HG02759 (cell line): ENCODE data around the gene CDS2.

ENCODE experiments used
- ATAC-seq: cut with Tn5 transposase; IDR thresholded peaks from one replicate; pipeline ENCODE4 v1.9.1; 2021; ENCODE audit warnings: mild to moderate bottlenecking, moderate library complexity; ENCODE audit not compliant: unreplicated experiment

Gene CDS2

GRCh38 chr20:5177071-5177470 lies 50.3 kb downstream of the CDS2 start:
- ATAC-seq, result no peak

GRCh38 chr20:5178046-5178445 lies 51.2 kb downstream of the CDS2 start:
- ATAC-seq, result no peak

DNA sequence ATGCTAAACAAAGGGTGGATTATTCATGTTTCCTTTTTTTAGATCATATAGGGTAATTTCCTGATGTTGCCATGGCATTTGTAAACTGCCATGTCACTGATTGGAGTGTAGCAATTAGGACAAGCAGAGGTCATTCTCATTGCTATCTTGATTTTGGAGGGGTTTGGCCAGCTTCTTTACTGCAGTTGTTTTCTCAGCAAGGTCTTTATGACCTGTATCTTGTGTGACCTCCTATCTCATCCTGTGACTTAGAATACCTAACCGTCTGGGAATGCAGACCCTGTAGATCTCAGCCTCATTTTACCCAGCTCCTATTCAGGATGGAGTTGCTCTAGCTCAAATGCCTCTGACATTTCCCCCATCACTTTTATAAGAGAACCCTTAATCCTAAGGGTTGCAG lies 53.6 kb downstream of the CDS2 start:
- ATAC-seq, result no peak

- no peak for ATAC-seq
These were observed 54.1 kb downstream of the CDS2 start for GRCh38 chr20:5180933-5181332.

- ATAC-seq, result no peak
These were observed 54.7 kb downstream of the CDS2 start for GRCh38 chr20:5181492-5181891.

DNA sequence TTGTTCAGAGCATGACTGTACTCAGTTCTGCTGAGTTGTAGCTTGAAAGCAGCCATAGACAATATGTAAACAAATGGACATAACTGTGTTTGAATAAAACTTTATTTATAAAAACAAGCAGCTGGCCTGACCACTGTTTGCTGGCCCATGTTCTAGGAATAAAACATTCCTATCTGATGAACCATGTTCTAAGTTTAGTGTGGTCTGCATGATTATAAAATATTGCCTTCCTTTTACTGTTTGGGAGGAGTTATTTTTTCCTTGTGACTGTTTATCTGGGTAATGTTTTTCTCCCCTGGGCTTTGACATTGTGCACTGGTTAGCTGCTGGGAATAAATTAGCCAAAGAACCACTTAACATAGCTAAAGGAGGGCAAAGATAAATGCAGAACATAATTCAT lies 55.1 kb downstream of the CDS2 start:
- no peak for ATAC-seq

DNA sequence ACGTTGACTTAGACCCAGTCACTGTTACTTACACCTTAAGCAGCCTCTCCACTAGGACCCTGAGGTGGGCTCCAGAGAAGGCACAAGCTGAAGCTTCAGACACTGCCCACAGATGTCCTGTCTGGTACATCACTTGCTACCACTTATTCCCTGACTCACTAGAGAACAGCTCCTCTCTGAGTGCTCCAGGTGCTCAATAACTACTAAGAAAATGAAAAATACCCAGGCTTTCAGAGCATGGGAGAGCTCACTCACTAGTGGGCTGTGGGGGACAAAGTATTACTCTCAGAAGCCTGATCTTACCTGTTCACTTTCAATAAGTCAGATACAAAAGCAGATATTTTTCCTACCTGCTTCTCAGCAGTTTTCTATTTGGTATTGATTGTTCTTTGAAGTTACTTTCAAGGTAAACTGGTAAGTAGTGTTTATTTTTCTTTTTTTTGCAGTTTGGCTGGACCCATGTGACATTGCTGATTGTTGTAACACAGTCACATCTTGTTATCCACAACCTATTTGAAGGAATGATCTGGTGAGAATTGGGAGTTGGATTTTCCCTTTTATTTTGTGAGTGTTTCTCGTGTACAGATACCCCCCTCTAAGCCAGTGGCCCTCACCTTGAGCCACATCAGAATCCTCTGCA lies 55.9 kb downstream of the CDS2 start:
- no peak for ATAC-seq

GRCh38 chr20:5183731-5184474 lies 57.1 kb downstream of the CDS2 start:
- ATAC-seq, result no peak

DNA sequence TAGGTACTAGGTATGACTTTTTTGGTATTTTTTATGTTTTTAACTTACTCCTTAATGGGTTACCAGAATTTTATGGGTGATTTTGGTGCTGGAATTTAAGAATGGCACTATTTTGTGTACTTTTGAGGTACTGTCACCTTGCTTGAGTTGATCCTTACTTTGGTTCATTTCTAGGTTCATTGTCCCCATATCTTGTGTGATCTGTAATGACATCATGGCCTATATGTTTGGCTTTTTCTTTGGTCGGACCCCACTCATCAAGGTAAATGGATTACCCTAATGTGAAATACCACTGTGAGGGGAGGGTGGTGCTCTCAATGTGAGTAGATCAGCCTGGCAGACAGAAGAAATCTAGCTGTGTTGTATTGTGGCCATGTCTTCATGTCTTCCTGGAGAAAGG lies 57.9 kb downstream of the CDS2 start:
- ATAC-seq, result no peak

DNA sequence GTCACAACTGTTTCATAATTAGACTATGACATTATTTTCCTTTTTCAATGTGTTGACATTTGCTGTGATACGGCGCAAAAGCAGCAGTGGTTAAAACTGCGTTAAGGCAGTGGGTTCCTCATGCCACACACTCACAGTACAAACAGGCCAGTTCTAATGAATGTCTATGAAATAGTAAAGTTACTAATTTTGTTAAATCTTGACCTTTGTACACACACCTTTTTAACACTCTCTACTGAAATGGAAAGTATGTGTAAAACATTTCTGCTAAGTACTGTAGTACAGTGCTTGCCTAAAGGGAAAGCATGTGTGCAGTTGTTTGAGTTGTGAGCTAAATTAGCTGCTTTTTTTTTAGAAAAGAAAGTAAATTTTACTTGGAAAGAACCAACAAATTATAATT lies 60.3 kb downstream of the CDS2 start:
- no peak for ATAC-seq

DNA sequence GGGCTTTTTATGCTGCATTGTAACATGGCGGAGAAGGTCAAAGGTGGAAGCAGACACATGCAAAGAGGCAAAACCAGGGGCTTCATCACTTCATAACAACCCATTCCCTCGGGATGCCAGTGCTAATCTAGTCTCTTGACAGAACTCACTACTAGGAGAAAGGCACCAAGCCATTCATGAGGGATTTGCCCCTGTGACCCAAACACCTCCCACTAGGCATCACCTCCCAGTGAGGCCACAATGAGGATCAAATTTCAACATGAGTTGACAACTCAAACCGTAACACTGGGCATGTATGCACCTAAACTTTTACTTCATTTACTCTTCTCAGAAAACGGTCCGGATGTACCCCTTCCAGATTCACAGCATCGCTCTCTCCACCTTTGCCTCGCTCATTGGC lies 61.9 kb downstream of the CDS2 start:
- no peak for ATAC-seq

DNA sequence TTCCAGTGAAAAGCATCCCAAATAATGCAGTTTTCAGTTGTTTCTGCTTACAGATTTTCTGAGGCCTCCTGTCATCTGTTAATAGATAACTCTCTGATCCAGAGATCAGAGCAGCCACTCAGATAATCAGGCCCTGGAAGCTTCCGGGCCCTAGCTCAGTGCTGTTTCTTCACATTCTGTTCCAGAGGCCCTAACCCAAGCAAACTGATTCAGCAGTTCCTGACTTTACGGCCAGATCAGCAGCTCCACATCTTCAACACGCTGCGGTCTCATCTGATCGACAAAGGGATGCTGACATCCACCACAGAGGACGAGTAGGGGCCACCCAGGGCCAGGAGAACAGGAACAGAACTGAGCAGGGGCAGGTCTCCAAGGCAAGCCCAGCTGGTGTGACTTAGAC lies 63.1 kb downstream of the CDS2 start:
- ATAC-seq, result no peak

GRCh38 chr20:5190444-5190843 lies 63.6 kb downstream of the CDS2 start:
- ATAC-seq, result no peak

DNA sequence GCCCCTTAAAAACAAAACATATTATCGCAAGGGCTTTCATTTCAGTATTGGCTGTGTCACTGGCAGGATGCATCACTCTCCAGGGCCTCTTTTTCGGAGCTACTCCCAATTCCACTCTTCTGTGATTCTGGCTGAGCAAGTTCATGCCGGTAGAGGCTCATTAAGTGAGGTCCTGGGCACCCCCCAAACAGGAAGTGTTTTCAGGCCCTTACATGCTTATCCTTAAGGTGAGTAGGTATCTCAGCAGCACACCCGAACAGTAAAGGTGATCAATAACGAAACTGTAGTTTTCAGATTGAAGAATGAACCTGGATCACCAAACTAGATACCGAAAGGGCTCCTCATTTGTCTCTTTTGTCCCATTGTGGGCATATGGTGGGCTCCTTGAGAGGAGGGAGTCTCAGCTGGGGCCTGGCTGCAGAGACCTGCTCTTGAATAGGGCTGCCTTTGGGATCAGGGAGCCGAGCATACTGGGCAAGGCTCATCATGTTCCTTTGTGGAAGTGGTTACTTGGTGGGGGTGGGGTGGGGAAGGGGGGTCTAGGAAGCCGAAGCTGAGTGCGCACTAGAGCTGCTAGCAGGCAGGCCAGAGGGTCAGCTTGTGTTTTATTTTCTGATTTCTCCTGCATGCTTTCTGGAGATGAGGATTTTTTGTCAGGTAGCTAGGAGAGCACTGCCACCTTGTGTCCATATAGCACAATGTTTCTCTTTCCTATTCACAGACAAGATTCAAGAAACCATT lies 65.2 kb downstream of the CDS2 start:
- peak; percentile 60 for ATAC-seq

DNA sequence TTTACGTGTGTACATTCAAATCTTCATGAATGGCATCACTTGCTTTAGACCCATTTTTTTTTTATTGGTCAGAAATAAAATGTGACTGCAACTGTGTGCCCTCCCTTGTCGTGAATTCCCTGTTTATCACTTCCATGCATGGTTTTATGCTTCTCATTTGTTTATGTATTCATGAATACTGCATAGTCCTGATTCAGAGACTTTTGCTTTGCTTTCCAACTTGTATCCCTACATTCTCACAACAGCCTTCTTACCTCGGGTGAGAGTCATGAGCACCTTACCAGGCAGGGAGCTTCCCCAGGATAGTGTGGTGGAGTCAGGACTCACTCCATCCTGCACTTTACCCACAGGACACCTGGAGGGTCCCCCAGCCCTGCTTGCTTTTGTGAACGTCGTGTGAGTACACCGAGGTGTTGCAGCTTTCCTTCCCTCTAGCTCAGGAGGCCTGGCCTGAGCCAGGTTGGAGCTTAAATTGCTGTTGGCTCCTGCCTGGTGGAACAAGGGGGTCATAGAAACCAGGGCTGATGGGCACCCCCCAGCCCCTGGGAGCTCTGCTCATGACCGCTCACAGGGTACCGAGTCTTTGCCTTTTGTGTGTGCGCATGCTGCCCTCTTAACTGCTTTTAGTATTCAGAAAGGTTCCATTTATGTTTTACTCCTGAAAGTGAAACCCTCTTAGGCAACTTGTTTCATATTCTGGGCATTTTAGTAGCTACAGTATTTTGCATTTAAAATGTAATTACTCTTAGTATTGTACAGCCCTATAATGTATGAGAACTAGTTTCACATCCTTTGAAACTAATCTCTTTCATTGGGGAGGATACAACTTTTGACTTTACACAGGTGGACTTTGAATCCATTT lies 66.0 kb downstream of the CDS2 start:
- no peak for ATAC-seq

GRCh38 chr20:5195655-5196054 lies 68.8 kb downstream of the CDS2 start:
- ATAC-seq, result no peak

DNA sequence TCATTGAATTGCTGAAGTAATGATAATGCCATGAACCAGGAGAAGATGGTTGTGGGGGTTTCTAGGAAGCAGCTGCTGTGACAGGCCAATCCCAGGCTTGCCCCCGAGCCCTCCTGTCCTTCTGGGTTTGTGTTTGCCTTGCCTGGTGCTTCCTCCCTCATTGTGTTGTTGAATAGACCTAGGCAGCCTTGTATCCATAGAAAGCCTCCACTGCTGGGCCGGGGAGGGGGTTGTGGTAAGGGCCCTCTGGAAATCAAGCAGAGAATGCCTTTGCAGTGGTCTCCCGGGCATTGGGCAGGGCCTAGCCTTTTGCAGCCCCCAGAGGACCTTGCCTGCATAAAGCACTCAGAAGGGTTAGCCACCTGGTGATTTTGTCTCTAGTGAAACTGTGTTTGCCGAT lies 69.3 kb downstream of the CDS2 start:
- ATAC-seq, result no peak

- no peak for ATAC-seq
These were observed 70.5 kb downstream of the CDS2 start for GRCh38 chr20:5197270-5197827.

- ATAC-seq, result no peak
These were observed 71.2 kb downstream of the CDS2 start for GRCh38 chr20:5197847-5198650.

DNA sequence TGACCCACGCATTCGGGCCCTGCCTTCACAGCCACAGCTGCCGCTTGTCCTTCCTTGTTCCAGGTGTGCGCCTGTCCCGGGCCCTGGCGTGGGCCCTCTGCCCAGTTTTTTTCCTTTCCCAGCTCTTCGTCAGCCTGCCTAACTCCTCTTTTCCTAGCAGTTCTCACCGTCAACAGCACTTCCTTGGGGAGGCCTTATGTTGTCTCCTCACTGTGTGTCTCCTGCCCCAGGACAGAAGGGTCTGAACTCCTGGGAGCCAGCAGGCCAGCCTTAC lies 71.8 kb downstream of the CDS2 start:
- ATAC-seq, result no peak
